KMS-11 (cell line): ENCODE measurements around the gene DDX54.

Experiments
- H2AFZ ChIP-seq: fragments of 200-600 bp; sonication (generic); 2 replicates; pipeline ENCODE4 v1.6.1; 2016; ENCODE audit warnings: antibody characterized with exemption, mixed run types, low read depth
- H3K27ac ChIP-seq: fragments of 200-600 bp; sonication (generic); 2 replicates; pipeline ENCODE4 v1.6.1; 2016; ENCODE audit warnings: mild to moderate bottlenecking, mixed run types
- H3K27me3 ChIP-seq: fragments of 200-600 bp; sonication (generic); 2 replicates; pipeline ENCODE4 v1.6.1; 2017; ENCODE audit warnings: mild to moderate bottlenecking, low read depth, mixed run types, moderate library complexity; ENCODE audit not compliant: insufficient read depth
- H3K36me3 ChIP-seq: fragments of 200-600 bp; sonication (generic); 2 replicates; pipeline ENCODE4 v1.6.1; 2017; ENCODE audit warnings: mild to moderate bottlenecking, mixed run types; ENCODE audit not compliant: insufficient read depth
- H3K4me1 ChIP-seq: fragments of 200-600 bp; sonication (generic); 2 replicates; pipeline ENCODE4 v1.6.1; 2016; ENCODE audit warnings: mild to moderate bottlenecking, low read depth, mixed run types; ENCODE audit not compliant: poor library complexity, severe bottlenecking
- H3K4me2 ChIP-seq: fragments of 200-600 bp; sonication (generic); 2 replicates; pipeline ENCODE4 v1.7.0; 2016; ENCODE audit warnings: mild to moderate bottlenecking, mixed run types
- H3K4me3 ChIP-seq: fragments of 200-600 bp; sonication (generic); IDR thresholded peaks from 2 replicates; pipeline ENCODE4 v1.6.1; 2017; ENCODE audit warnings: low read depth, low read length, mixed read lengths; ENCODE audit not compliant: insufficient read depth
- H3K79me2 ChIP-seq: fragments of 200-600 bp; sonication (generic); 2 replicates; pipeline ENCODE4 v1.6.1; 2016; ENCODE audit warnings: low read depth, mixed run types; ENCODE audit not compliant: insufficient read depth
- H3K9ac ChIP-seq: fragments of 200-600 bp; sonication (generic); 2 replicates; pipeline ENCODE4 v1.6.1; 2016; ENCODE audit warnings: mild to moderate bottlenecking, mixed run types
- H4K20me1 ChIP-seq: fragments of 200-600 bp; sonication (generic); 2 replicates; pipeline ENCODE4 v1.6.1; 2016; ENCODE audit warnings: mild to moderate bottlenecking, mixed run types; ENCODE audit not compliant: insufficient read depth
- CTCF ChIP-seq: fragments of 200-600 bp; sonication (generic); conservative IDR thresholded peaks from 2 replicates; pipeline ENCODE4 v1.6.1; 2017; ENCODE audit warnings: low read depth, mild to moderate bottlenecking, antibody characterized with exemption, low read length, moderate library complexity, mixed read lengths

DDX54 gene

GRCh38 chr12:113232089-113232839, 47.0 kb upstream of the DDX54 start:
- no peak overlapping the region for H2AFZ ChIP-seq
- no peak overlapping the region for H3K4me3 ChIP-seq
- no peak overlapping the region for H3K4me2 ChIP-seq
- H3K36me3 ChIP-seq = no peaks in the 10 kb centered on the region
- H3K27me3 ChIP-seq = no peaks in the 10 kb centered on the region
- TF ChIP-seq CTCF = no peak
- H3K9ac ChIP-seq = no peak overlapping the region
- no peaks in the 10 kb centered on the region for H3K79me2 ChIP-seq
- peaks cover 18% of the 10 kb centered on the region for H3K4me1 ChIP-seq
- no peak overlapping the region for H3K27ac ChIP-seq
- H4K20me1 ChIP-seq = no peaks in the 10 kb centered on the region

GRCh38 chr12:113231235-113232088, 46.2 kb upstream of the DDX54 start:
- no peaks in the 10 kb centered on the region for H3K36me3 ChIP-seq
- no peaks in the 10 kb centered on the region for H3K79me2 ChIP-seq
- H4K20me1 ChIP-seq = no peaks in the 10 kb centered on the region
- no peak overlapping the region for H3K4me3 ChIP-seq
- no peak for TF ChIP-seq CTCF
- H3K4me1 ChIP-seq = peaks cover 18% of the 10 kb centered on the region
- no peak overlapping the region for H3K4me2 ChIP-seq
- no peak overlapping the region for H3K27ac ChIP-seq
- no peak overlapping the region for H3K9ac ChIP-seq
- no peaks in the 10 kb centered on the region for H3K27me3 ChIP-seq
- no peak overlapping the region for H2AFZ ChIP-seq

GRCh38 chr12:113230315-113231234, 45.3 kb upstream of the DDX54 start:
- TF ChIP-seq CTCF = no peak
- H3K4me2 ChIP-seq = no peak overlapping the region
- no peak overlapping the region for H3K4me3 ChIP-seq

GRCh38 chr12:113228394-113229028, 43.2 kb upstream of the DDX54 start:
- H3K27me3 ChIP-seq = no peaks in the 10 kb centered on the region
- no peaks in the 10 kb centered on the region for H3K79me2 ChIP-seq
- no peaks in the 10 kb centered on the region for H4K20me1 ChIP-seq
- H3K4me3 ChIP-seq = no peak overlapping the region
- peaks cover 18% of the 10 kb centered on the region for H3K4me1 ChIP-seq
- H3K27ac ChIP-seq = peak overlapping the region; percentile 31; the same call in 1 of the 2 replicates
- H3K4me2 ChIP-seq = no peak overlapping the region
- H2AFZ ChIP-seq = no peak overlapping the region
- no peak overlapping the region for H3K9ac ChIP-seq
- H3K36me3 ChIP-seq = no peaks in the 10 kb centered on the region
- TF ChIP-seq CTCF = no peak

More at GRCh38 chr12:113230315-113231234, 45.3 kb upstream of the DDX54 start:
- no peaks in the 10 kb centered on the region for H3K36me3 ChIP-seq
- peak overlapping the region; percentile 31; the same call in 1 of the 2 replicates for H3K27ac ChIP-seq
- no peak overlapping the region for H3K9ac ChIP-seq
- H3K4me1 ChIP-seq = peaks cover 18% of the 10 kb centered on the region
- no peaks in the 10 kb centered on the region for H4K20me1 ChIP-seq
- H3K27me3 ChIP-seq = no peaks in the 10 kb centered on the region
- H3K79me2 ChIP-seq = no peaks in the 10 kb centered on the region
- no peak overlapping the region for H2AFZ ChIP-seq
